Motor neuron (in vitro differentiated cells): ENCODE measurements around the gene GPI. TPM values are rescaled to one million over a fixed set of nuclear protein-coding genes. Genes with fewer than 3 reads are reported as not detected.
A peak's percentile ranks its signal among the peaks of the same experiment; 100 is the strongest.

ENCODE experiments used
- ATAC-seq, 8 experiments: fragments of 200-7000 bp; cut with Tn5 transposase; replicated peaks in 6 of 8; 2 replicates each; pipeline ENCODE4 v1.8.0; 2021; ENCODE audit warnings: mild to moderate bottlenecking in 8 of 8, moderate library complexity in 8 of 8
- H3K27ac ChIP-seq, 2 donors: fragments of 250-450 bp; sonication (Bioruptor Pico); 2 replicates each; pipeline ENCODE4 v1.9.0; 2021; ENCODE audit warnings: antibody characterized with exemption in 2 of 2, mild to moderate bottlenecking in 2 of 2, moderate library complexity in 1 of 2
- H3K4me1 ChIP-seq, 2 donors: fragments of 250-450 bp; sonication (Bioruptor Pico); replicated peaks in 1 of 2; 2 replicates each; pipeline ENCODE4 v1.6.1; 2021; ENCODE audit warnings: antibody characterized with exemption in 2 of 2, mild to moderate bottlenecking in 2 of 2, moderate library complexity in 1 of 2
- H3K4me3 ChIP-seq, 5 donors: fragments of 250-450 bp; sonication (Bioruptor Pico); 2 replicates each; pipeline ENCODE4 v1.9.0; 2021; ENCODE audit warnings: antibody characterized with exemption in 5 of 5, mild to moderate bottlenecking in 5 of 5, moderate library complexity in 4 of 5
- WGBS, 10 experiments: fragments of 450-650 bp; shearing (Covaris generic); methylation state at CpG; one replicate each; pipeline ENCODE4 v1.0.0; 2022; 5-methylcytosine and 5-hydroxymethylcytosine counted together
- in situ Hi-C, 9 experiments: fragments of 400-800 bp; cut with MboI; loops; one replicate each; pipeline ENCODE4 v1.15.0; 2021; ENCODE audit warnings: low sequenced_read_pairs in 9 of 9, low pct_unique_long_range_greater_than_20kb in 2 of 9; ENCODE audit not compliant: unreplicated experiment in 9 of 9
- total RNA-seq, 8 experiments: library from RNA; unstranded; fragments of 300-600 nt; gene quantifications; 2 replicates each; pipeline versions ENCODE4 v1.2.3 to v1.2.4, GENCODE V29; 2022

The GPI gene
- total RNA-seq, 8 experiments from 2014 or later, result 124 to 391 (median 200) TPM

GRCh38 chr19:34347561-34348165 lies 17.3 kb upstream of the GPI start:
- H3K4me1 ChIP-seq, result no peaks in the 10 kb centered on the region
- no peak overlapping the region for H3K27ac ChIP-seq
- ATAC-seq, result no peak
- in situ Hi-C loops, result loop anchor here in 1 of 9 experiments (25.0 kb wide), 1 partner anchor 110 kb away; no protein-coding TSS in a partner anchor
- 67 to 100% (median 94%) methylated on average over 1 to 7 of the region's 19 CpGs; no CpG with 5 or more reads in 2 of the 10 experiments for WGBS, 10 experiments
- H3K4me3 ChIP-seq, result no peak overlapping the region

DNA sequence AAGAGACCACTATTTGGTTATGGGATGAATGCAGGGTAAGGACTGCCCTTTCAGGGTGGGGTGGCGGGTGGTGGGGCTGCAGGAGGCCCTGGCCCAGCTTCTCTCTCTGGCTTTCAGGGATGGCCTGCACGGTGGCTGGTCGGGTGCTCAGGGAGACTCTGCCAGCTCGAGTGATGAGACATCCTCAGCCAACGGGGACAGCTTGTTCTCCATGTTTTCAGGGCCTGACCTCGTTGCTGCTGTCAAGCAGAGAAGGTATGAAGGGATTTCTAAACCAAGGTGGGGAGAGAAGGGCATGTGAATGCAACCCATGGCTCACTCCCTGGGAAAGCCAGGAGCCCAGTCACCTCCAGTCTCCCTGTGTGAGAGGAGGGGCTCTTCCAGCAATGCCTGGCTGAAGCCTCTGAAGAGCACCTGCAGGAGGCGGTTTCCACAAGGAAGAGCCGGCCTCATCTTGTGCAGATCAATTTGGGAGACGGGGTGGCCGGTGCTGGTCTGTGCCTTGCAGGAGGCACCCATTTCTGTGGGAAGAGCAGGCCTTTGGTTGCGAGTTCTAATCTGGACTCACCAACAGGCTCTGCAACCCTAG lies 16.0 kb upstream of the GPI start:
- no peak for ATAC-seq
- 73 to 100% (median 90%) methylated on average over 1 to 6 of the region's 11 CpGs; no CpG with 5 or more reads in 3 of the 10 experiments for WGBS, 10 experiments

GRCh38 chr19:34350161-34350561 lies 14.8 kb upstream of the GPI start:
- Histone ChIP-seq H3K4me1 (no peaks in the 10 kb centered on the region), H3K27ac (no peak overlapping the region), H3K4me3 (no peak overlapping the region)
- in situ Hi-C loops, result no loop called here
- WGBS, 10 experiments, result 64 to 100% (median 96%) methylated on average over 1 to 7 of the region's 7 CpGs; no CpG with 5 or more reads in 4 of the 10 experiments
- peak in 1 of 8 experiments; percentile 15 for ATAC-seq

More for the DNA sequence above, 16.0 kb upstream of the GPI start:
- in situ Hi-C loops, result loop anchor here in 1 of 9 experiments (25.0 kb wide), 1 partner anchor 112 kb away; no protein-coding TSS in a partner anchor
- Histone ChIP-seq H3K27ac (no peak overlapping the region), H3K4me1 (no peaks in the 10 kb centered on the region), H3K4me3 (no peak overlapping the region)

DNA sequence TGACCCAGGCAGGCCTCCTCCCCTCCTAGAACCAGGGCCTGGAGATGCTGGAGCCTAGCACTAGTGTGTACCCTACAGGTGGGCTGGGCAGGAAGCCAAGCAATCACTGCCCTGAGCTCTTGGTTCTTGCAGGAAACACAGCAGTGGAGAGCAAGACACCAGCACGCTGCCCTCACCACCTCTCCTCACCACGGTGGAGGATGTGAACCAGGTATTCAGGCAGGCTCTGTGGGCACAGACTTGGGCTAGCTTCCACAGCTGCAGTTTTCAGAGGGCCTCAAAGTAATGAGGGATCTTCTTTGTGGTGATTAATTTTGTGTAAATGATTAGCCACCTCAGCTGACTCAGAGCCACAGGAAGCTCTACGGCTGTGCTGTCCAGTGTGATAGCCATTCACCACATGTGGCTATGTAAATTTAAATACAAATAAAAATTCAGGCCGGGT lies 13.6 kb upstream of the GPI start:
- peak in 2 of 8 experiments; percentile 59 to 77 for ATAC-seq
- no peak overlapping the region for H3K4me3 ChIP-seq
- in situ Hi-C loops, result no loop called here
- 60 to 100% (median 78%) methylated on average over 1 to 4 of the region's 4 CpGs; no CpG with 5 or more reads in 2 of the 10 experiments for WGBS, 10 experiments
- H3K4me1 ChIP-seq, result no peaks in the 10 kb centered on the region
- no peak overlapping the region for H3K27ac ChIP-seq

DNA sequence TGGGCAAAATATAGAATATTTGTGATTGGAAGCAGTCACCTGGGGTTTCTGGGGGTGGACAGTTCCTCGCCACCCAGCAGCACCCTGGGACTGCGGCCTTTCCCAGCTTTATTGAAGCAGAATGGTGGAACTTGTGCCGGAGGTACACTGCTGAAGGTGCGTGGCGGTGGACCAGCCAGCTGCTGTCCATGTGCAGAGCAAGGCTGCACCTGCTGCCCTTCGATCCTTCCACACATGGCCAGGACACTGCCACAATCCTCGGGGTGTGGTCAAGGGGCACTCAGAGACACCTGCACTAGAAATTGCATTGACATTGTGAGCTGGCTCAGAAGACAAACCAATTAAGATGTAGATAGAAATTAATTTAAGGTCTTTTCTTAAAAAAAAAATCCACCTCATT lies 11.4 kb upstream of the GPI start:
- ATAC-seq, result no peak

DNA sequence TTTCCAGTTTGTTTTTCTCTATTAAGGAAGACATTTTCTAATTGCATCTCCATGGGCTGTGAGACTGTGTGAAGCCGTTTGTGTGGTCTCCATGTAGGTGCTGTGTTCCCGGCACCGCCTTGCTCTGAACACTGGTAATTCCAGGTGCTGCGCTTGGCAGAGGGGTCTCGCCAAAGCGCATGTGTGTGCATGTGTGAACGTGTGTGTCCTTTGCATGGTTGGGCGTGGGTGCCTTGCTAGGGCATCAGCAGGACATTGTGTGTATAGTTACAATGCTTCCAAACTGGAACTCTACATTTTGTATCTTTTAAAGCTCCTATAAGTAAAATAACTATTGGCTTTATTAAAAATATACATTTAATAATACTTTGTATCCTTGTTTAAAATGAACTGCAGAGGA lies 9.8 kb upstream of the GPI start:
- Histone ChIP-seq H3K4me1 (peaks cover 6 to 13% of the 10 kb centered on the region in 2 donors), H3K4me3 (no peak overlapping the region), H3K27ac (no peak overlapping the region)
- in situ Hi-C loops, result no loop called here
- 90 to 100% (median 99%) methylated on average over 2 to 7 of the region's 8 CpGs; no CpG with 5 or more reads in 2 of the 10 experiments for WGBS, 10 experiments
- no peak for ATAC-seq

More for the DNA sequence above, 11.4 kb upstream of the GPI start:
- peaks cover 0 to 3% of the 10 kb centered on the region in 2 donors for H3K4me1 ChIP-seq
- H3K27ac ChIP-seq, result no peak overlapping the region
- in situ Hi-C loops, result no loop called here
- WGBS, 10 experiments, result 60 to 100% (median 95%) methylated on average over 1 to 6 of the region's 7 CpGs; no CpG with 5 or more reads in 1 of the 10 experiments
- no peak overlapping the region for H3K4me3 ChIP-seq

GRCh38 chr19:34356875-34357274 lies 8.1 kb upstream of the GPI start:
- WGBS, 10 experiments, result 70 to 100% (median 95%) methylated on average over 1 to 2 of the region's 4 CpGs; no CpG with 5 or more reads in 4 of the 10 experiments
- Histone ChIP-seq H3K27ac (no peak overlapping the region), H3K4me3 (no peak overlapping the region), H3K4me1 (peaks cover 6 to 13% of the 10 kb centered on the region in 2 donors)
- in situ Hi-C loops, result no loop called here
- no peak for ATAC-seq

- WGBS, 10 experiments, result 86 to 100% (median 96%) methylated on average over 1 to 2 of the region's 4 CpGs; no CpG with 5 or more reads in 6 of the 10 experiments
- in situ Hi-C loops, result no loop called here
- H3K4me1 ChIP-seq, result peaks cover 6 to 13% of the 10 kb centered on the region in 2 donors
- H3K27ac ChIP-seq, result no peak overlapping the region
- no peak overlapping the region for H3K4me3 ChIP-seq
- no peak for ATAC-seq
Observed at GRCh38 chr19:34357431-34357830, 7.6 kb upstream of the GPI start.

- peaks cover 6 to 13% of the 10 kb centered on the region in 2 donors for H3K4me1 ChIP-seq
- ATAC-seq, result peak; percentile 91 to 97 (median 95)
- 0 to 82% (median 32%) methylated on average over 2 to 13 of the region's 61 CpGs; no CpG with 5 or more reads in 2 of the 10 experiments for WGBS, 10 experiments
- in situ Hi-C loops, result no loop called here
- H3K4me3 ChIP-seq, result peak overlapping the region; percentile 1 to 25 (median 11)
- peak overlapping the region; percentile 74 to 89 for H3K27ac ChIP-seq
Observed at GRCh38 chr19:34359140-34359953, 5.6 kb upstream of the GPI start.

- WGBS, 10 experiments, result 0 to 100% (median 72%) methylated on average over 1 to 4 of the region's 7 CpGs; no CpG with 5 or more reads in 6 of the 10 experiments
- no peak for ATAC-seq
- in situ Hi-C loops, result no loop called here
- Histone ChIP-seq H3K4me1 (peaks cover 6 to 13% of the 10 kb centered on the region in 2 donors), H3K4me3 (no peak overlapping the region), H3K27ac (peak overlapping the region; percentile 55 to 89)
Observed at GRCh38 chr19:34359954-34360315, 5.1 kb upstream of the GPI start.

DNA sequence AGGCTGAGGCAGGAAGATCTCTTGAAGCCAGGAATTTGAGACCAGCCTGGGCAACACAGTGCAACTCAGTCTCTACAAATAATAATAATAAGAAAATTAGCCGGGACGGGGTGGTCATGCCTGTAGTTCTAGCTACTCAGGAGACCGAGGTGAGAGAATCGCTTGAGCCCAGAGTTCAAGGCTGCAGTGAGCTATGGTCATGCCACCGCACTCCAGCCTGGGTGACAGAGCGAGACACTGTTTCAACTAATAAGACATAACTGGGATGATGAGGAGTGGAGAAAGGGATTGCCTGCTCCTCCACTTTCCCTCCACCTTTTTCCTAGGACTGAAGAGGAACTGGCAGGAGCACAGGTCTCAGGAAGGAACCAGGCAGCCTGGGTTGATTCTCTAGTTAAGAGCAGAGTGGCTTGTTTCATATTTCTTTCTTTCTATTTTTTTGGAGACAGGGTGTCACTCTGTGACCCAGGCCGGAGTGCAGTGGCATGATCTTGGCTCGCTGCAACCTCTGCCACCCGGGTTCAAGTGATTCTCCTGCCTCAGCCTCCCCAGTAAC lies 4.6 kb upstream of the GPI start:
- H3K27ac ChIP-seq, result no peak overlapping the region

GRCh38 chr19:34362679-34363069 lies 2.3 kb upstream of the GPI start:
- WGBS, 10 experiments, result 0 to 80% (median 50%) methylated on average over 1 to 3 of the region's 3 CpGs; no CpG with 5 or more reads in 5 of the 10 experiments
- in situ Hi-C loops, result no loop called here
- peaks cover 20 to 27% of the 10 kb centered on the region in 2 donors for H3K4me1 ChIP-seq
- ATAC-seq, result no peak
- H3K27ac ChIP-seq, result no peak overlapping the region
- no peak overlapping the region for H3K4me3 ChIP-seq

More for the DNA sequence above, 4.6 kb upstream of the GPI start:
- 51 to 100% (median 94%) methylated on average over 2 to 9 of the region's 9 CpGs; no CpG with 5 or more reads in 4 of the 10 experiments for WGBS, 10 experiments
- no peak for ATAC-seq
- Histone ChIP-seq H3K4me3 (no peak overlapping the region), H3K4me1 (peaks cover 6 to 13% of the 10 kb centered on the region in 2 donors)
- in situ Hi-C loops, result no loop called here
